ENCODE results near the gene TMEM89.

Gene TMEM89

DNA sequence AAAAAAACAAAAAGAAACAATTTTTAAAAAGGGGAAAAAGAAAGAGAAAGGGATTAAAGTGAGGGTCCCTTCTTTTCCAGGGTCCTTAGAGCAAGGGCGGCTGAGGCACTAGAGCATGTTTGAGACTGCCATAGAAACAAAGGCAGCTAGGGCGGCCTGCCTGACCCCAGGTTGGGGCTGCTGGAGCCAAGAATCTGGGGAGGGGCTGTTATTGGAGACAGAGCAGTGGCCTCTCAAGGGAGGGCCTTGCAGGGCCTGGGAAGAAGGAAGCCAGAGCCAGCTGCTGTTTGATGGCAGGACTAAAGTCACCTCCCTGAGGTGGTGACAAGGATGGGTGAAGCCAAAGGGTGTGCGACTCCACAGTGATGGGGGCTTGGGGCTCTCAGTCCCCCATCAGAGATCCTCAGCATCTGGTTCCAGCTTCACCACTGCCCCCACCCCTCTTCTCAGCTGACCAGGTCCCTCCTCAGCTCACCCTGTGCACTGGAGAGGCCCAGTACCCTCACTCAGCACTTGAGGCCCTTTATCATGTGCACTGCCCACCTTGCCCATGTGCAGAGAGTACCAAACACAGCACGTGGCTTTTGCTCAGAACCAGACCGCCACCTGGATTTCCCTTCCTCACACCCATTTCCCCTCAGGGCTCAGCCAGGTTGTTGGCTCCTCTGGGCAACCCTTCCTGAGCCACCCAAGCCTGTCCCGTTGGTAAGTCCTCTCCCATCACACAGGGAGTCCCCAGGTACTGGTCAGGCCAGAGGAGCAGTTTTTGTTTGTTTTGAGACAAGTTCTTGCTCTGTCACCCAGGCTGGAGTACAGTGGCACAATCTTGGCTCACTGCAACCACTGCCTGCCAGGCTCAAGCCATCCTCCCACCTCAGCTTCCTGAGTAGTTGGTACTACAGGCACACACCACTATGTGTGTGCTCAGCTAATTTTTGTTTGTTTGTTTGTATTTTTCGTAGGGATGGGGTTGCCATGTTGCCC, 1.7 kb downstream of the TMEM89 start:
- DNase-seq: no peak
- intact Hi-C loops (cut with DNase I): no loop called here

DNA sequence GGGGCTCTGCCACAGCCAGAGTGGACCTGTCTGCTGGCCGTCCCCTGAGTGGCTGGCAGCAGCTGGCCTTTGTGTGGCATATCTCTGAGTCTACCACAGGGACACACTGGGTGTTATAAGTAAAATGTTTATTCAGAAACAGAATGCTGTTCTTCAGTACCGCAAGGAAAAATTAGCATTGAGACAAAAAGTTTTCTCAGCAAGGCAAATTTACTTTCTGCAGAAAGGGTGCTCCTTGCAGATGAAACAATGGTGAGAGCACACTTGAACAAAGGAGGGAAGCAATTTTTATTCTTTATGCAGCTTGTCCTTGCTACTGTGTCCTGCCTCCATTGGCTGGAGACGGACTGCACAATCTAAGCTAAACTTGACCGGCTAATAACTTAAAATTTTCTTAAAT, 4.0 kb downstream of the TMEM89 start:
- intact Hi-C loops (cut with DNase I): no loop called here
- DNase-seq: no peak

DNA sequence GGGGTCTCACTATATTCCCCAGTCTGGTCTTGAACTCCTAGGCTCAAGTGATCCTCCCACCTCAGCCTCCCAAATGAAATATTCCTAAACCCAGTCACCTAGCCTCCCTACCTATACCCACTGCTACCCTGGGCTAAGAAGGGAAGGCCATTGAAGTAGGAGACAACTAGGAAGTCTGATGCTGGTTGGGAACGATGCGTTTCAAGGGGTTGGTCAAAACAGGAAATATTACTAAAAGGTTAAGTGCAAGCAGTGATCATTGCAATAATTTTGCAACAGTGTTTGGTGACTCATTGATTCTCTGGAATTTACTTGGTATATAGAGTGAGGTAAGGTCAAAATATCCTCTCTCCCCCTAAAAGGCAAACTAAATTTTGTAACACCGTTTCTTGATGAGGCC, 7.5 kb downstream of the TMEM89 start:
- intact Hi-C loops (cut with DNase I): no loop called here

DNA sequence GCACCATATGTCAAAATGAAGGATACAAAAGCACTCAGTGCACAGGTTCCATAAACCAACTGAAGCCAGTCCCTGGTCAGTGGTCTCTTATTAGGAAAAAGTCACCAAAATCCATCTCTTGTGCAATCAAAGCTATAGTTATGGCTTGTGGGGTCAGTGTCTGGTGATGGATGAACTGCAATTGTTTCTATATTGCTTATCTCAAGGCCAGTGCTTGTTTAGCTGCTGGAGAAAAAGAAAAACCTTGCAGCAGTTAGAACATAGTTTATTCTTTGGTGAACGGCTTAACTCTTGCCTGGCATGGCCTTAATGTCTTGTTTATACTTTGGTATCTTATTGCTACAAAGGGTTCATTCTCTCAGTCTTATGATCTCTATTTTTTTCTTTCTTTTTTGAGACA, 9.3 kb downstream of the TMEM89 start:
- no peak for DNase-seq
- intact Hi-C loops (cut with DNase I): no loop called here

More for the DNA sequence above, 7.5 kb downstream of the TMEM89 start:
- no peak for DNase-seq

DNA sequence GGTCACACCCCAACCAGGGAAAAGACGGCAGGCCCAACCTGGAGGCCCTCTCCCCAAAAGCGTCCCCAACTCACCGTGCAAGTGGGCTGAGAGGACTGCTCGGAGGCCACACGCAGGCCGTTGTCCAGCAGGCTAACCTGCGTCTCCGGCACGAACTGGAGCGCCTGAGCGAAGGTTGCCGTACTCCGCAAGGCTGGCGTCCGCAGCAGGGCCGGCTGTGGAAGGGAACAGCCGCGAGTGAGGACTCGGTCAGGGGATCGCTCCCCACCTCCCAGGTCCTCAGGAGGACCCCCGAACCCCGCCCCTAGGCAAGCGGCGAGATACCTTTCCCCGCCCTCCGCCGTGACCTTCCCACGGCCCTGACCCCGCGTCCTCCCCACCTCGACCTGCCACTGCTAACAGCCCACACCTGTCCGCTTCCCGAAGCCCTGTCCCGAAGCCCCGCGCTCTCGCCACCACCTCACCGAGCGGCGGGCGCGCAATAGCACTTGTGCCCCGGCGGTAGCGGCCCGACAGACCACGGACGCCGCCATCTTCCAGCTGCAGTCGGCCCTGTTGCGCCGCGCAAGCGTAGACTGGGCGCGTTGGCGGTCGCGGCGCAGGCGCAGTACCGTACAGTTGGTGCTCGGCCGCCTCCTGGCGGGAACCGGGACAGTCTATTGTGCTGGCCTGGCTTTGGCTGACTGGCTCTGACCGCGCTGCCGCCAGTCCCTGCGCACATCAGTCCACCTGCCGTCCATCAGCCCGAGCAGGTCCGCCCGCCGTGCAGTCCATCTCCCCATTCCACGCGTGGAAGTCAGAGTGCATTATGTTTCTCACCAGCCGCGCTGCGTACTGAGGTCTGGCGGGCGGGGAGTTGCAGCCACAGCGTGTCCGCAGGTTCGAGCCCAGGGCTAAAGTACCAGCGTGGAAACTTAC, 12.2 kb downstream of the TMEM89 start, which contains the start of gene UQCRC1:
UQCRC1 (minus strand) TSS at position 559 of the 918 bp plus-strand sequence; CDS start at position 533, 26 bp downstream.
- DNase-seq: peak; percentile 82 to 98 (median 88)
- intact Hi-C loops (cut with DNase I): loop anchor here (2.0 kb wide), 1 partner anchor 25 kb away; the partner anchor contains the start of gene SLC26A6

DNA sequence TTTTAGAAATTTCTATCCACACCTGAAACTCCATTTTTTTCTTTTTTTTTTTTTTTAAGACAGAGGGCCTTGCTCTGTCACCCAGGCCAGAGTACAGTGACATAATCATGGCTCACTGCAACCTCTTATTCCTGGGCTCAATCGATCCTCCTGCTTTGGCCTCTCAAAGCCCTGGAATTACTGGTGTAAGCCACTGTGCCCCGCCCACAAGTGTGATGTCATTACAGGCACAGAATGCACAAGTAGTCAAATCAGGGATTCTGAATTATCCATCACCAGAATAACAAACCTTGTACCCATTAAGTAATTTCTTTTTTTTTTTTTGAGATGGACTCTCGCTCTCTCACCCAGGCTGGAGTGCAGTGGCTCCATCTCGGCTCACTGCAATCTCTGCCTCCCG, 14.1 kb downstream of the TMEM89 start:
- intact Hi-C loops (cut with DNase I): no loop called here
- no peak for DNase-seq

DNA sequence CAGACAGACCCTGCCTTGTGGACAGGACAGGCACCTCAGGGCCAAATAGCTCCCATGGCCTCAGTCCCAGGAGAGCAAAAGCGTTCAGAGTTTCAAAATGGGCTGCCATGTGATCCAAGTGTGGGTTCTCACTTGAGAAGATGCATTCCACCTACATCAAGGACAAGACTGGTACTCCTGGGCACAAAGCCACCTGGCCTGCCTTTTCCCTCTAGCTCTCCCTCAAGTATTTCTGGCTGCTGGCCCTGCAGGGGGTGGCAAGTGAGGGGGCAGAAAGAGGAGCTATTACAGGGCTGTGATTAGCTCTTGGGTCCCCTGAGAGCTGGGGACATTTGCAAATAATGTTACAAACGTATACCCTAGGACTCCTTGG, 20.0 kb downstream of the TMEM89 start:
- DNase-seq: peak in 8 of 10 donors; percentile 51 to 93 (median 68)
- intact Hi-C loops (cut with DNase I): loop anchor here (5.0 kb wide), 1 partner anchor 39 kb away; the partner anchor contains the start of gene UCN2

DNA sequence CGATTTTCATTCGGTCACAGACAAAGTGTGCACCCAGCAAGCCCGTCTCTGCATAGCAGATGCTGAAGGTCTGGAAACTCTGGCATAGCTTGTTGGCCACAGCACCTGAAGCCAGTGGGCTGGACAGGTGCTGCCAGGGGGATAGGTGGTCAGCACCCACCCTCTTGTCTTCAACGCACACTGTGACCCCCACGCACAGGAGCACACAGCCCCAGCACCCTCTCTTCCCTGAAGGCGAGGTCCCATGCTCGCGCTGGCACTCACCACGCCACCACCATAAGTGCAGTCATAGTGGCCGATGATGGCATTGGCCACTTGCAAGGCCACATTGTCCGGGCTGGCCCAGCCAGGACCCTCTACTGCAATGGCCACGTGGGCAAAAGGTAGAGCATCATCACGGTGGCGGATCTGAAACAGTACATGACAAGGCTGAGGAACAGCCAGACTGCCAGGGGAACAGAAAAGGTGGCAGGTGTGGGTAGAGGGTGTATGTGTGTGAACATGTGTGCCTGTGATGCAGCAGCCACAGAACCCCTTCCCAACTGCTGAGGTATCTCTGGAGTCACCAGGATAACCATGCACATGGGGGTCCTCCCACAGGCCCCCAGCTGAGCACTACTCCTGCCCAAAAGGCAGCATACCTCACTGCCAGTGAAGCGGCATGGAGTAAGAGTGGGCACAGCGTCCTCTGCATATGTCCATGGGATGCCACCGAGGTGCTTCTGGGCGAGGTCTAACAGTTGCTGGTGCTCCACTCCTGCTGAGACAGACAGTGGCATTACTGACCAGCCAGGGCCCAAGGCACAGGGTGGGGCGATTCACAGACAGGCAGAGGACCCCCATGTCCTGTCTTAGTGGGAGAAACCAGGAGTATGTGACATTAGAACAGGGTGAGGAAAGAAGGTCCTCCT, 20.6 kb downstream of the TMEM89 start:
- no peak for DNase-seq
- intact Hi-C loops (cut with DNase I): loop anchor here (5.0 kb wide), 1 partner anchor 39 kb away; the partner anchor contains the start of gene UCN2

DNA sequence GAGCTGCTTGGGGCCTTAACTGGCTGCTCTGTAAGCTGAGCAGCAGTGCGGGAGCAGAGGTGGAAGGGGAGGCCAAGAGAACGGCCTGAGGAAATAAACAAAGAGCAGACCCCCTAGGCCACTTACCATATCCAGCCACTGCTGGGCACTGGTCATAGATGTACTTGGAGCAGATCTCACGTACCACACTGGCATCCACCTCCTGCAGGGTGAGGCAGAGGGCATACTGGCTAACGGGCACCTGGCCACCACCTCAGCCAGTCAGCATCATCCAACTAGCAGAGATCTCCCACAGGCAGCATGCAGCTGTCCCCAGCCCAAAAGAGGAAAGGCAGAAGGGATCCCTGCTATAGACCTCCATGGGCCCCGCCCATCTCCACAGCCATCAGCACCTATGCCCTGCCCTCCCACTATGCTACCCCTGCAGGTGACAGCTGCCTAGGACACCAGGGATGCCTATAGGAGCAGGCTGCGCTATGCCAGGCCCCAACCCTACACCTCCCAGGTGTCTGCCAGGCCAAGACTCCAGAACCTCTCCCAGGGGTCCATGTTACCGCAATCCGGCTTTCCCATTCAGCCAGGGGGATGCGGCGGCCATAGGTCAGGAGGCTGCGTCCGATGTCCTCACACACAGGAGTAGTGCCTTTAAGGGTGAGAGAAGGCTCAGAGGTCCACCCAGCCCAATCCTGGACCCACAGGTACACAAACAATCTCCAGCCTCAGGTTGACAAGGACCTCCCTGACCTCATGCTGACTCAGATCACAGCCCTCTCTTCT, 21.9 kb downstream of the TMEM89 start:
- intact Hi-C loops (cut with DNase I): loop anchor here (5.0 kb wide), 1 partner anchor 37 kb away; the partner anchor contains the start of gene UCN2
- no peak for DNase-seq

DNA sequence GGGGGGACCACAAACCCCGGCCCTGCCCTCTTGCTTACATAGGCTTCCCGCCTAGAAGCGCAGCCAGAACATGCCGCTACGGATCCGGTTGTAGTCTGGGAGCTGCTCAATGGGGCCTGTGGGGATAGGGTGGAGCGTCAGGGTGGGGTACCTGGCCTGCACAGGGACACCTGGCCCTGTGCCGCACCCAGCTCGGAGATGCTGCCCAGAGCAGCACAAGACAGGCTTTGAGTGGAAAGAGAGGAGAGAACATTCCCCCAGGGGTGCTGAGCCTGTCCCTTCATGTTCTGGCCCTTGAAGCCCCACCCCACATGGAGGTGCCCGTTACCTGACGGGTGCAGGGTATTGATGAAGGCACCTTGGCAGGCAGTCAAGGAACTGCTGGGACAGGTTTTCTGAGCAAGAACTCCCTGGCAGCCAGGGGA, 22.5 kb downstream of the TMEM89 start:
- DNase-seq: peak in 1 of 10 donors; percentile 56
- intact Hi-C loops (cut with DNase I): no loop called here

DNA sequence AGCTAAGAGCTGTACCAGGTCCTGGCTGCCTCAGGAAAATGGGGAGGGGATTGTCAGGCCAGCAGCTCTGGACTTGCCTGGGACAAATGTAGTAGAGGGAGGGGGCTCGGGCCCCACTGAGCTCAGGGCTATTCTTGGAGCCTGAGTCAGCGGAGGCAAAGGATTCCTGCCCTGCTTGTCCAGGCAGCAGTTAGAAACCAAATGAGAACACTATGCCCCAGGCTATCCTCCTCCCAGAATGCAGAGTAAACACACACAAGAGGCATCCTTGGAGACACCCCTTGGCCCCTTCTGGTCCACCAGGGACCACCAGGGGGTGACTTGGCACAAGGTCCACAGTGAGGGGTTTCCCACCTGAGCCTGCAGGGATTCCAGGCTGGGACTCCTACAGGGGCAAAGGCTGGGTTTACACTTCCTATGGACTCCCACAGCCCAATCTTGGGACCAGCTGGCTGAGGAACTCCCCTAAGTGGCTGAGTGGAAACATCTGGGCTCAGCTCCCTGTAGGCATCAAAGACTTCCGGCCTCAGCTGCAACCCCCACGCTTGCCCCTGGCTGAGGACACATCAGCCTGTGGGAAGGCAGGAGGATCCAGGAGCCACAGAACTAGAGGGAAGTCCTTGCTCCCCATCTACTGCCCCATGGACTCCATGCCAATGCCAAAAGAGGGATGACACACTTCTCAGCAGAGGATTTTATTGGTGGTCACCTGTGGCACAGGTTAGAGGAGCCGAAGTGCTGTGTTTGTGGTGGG, 23.1 kb downstream of the TMEM89 start:
- DNase-seq: peak in 1 of 10 donors; percentile 61
- intact Hi-C loops (cut with DNase I): no loop called here

DNA sequence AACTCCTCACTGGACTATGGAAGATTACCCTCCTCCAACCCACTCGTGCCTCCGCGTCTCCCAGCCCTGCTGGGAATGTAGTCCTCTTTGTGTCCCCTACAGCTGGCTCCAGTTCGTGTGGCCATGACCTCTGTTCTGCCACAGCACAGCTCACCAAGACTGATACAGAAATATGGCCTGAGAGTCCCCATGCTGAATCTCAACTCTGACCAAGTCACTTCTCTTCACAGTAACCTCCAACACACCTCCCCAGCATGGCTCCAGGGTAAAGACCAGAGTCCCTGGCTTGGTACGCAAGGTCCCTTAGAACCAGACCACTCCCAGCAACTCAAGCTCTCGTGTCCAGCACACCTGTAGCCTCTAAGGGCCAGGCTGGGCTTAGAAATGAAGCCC, 24.2 kb downstream of the TMEM89 start:
- intact Hi-C loops (cut with DNase I): no loop called here
- DNase-seq: no peak

DNA sequence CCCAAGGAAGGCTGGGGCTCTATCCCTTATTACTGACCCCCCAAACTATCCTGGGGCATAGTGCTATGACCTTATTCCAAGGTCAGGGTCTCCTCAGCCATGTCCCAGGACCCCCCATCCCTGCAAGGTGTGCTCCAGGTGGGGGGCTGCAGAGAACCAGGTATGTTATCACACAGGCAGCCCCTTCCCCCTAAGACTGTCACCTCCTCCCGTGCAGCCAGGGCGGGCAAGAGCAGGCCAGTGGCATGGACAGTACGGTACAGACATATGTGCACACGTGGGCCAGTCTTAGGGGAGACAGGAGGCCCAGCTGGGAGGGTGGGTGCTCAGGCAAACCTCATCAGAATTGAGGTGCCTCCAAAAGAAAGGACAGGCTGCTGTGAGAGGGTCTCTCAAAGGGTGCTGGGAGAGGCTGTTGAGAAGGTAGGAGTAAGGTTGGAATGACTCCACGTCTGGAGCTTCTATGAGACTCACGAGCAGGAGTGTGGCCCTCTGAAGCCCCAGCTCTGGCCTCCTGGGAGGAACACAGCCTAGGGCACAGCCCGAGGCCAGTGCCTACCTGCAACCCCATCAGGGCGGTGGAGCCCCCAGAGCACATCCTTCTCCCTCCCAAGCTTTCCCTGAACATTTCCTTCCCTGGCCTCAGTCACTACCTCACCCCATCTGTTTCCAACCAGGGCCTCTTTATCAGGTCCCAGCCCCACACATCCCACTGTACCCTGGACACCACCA, 24.7 kb downstream of the TMEM89 start:
- no peak for DNase-seq
- intact Hi-C loops (cut with DNase I): no loop called here

DNA sequence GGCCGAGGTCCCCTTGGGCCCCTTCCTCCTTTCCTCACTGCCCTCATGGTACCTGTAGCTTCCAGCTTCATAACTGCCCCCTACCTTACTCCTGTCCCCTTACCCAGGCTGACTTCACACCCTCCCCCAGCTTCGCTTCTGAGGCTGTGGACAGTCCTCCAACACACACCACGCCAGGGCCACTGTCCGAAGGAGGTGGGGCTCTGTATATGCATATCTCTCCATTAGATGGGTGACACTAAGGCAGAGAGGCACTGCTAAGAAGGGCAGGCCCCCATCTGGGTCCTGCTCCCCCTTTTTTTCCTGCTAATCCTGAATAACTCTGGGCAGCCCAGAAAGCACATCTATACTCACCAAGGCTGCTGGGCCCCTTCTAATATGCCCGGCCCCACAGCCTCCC, 25.4 kb downstream of the TMEM89 start:
- no peak for DNase-seq
- intact Hi-C loops (cut with DNase I): no loop called here

DNA sequence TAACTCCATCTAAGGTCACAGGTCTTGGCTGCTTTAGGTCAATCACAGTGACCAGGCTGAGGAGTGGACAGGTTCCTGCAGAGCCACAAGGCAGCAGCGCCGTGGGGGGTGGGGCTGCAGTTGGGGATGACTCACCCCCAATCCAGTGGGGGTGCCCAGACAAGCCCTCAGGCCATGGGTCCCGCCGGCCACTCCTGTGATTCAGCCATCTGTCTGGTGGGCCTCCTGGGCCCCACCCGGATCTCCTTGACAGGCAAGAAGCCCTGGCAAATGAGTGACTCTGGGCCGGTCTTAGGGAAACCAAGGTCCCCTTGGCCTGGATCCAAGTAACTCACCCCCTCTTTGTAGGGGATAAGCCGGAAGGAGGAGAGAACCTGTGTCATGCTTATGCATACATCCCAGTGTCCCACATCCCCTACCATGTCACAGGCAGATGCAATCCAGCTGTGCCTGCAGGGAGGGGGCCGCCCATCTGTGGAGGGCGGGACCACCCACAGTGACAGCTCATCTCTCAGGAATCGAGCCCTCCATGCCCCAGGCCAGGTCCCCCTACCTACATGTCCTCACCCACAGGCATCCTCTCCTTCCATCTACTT, 25.9 kb downstream of the TMEM89 start:
- intact Hi-C loops (cut with DNase I): no loop called here
- DNase-seq: peak in 2 of 10 donors; percentile 38 to 83

DNA sequence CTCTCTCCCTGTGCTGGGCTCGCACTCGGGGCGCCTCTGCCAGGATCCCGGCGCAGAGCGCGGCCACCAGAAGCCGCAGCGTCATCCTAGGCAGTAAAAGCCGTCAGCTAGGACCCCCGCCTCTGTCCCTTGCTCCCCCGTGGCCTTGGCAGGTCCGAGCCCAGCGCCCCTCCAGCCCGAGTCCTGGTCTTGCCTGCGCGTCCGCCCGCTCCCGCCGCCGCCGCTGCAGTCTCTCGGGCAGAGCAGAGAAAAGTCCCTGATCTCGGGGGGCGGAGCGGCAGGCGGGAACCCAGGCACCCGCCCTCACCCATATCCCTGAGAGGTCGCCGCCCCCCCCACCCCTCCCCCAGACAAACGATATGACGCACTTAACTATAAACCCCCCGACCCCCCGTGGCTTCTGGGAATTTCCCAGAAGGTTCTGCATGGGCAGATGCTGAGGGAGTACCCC, 26.5 kb downstream of the TMEM89 start, which contains the start of gene COL7A1:
COL7A1 (minus strand) TSS at position 255 of the 451 bp plus-strand sequence; CDS start at position 85, 170 bp downstream.
- no peak for DNase-seq
- intact Hi-C loops (cut with DNase I): no loop called here
